Measurements from ENCODE around the gene QRFPR.

QRFPR gene

DNA sequence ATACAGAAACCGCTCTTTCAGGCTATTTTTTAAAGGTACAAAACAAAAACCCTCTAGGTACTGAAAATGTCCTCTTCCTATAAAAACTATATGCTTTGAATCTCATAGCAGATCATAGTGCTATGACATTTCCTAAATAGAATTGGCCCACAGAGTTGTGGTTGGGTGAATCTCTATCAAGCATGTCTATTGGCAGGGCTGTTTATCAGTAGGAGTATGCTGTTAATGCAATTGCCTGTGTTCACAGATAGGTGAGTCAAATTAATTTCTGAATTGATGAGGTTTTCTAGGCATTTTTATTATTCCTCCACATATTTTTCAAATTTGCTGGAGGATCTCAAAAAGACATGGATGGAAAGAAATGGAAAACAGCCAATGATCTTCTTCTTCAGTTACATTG is 73.9 kb downstream of the QRFPR start:
- no peak overlapping the region for H3K4me3 ChIP-seq (ENCODE audit: low read length)
- DNase-seq (ENCODE audit: low read depth), result no peak

DNA sequence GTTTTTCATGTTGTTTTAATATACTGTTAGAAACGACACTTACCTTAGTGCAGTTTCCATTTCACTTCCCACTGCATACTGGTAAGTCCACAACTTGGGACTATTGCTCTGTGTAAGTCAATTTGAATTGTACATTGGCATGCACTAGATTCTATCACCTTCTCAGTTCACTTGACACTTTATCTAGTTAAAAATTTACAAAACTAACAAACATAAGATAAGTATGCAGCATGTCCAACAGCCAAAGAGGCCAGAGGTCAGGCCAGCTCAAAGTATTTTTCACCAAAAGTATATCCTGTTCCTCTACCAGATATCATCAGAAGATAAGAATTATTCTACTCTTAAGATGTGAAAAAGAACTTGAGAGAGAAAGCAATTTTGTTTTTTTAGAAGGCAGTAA is 75.9 kb downstream of the QRFPR start:
- H3K9ac ChIP-seq (ENCODE audit: low read length), result no peak overlapping the region
- no peak for DNase-seq (ENCODE audit: low read depth)
- no peaks in the 10 kb centered on the region for H3K36me3 ChIP-seq (ENCODE audit: control insufficient read depth, insufficient read depth, low read length, severe bottlenecking)
- H3K27me3 ChIP-seq (replicated peaks; ENCODE audit: control insufficient read depth, insufficient read depth, low read length), result peaks cover 2% of the 10 kb centered on the region
- H3K4me3 ChIP-seq (ENCODE audit: low read length), result no peak overlapping the region
- no peaks in the 10 kb centered on the region for H3K4me1 ChIP-seq (ENCODE audit: control insufficient read depth, insufficient read depth, low read length)
- H3K9me3 ChIP-seq (ENCODE audit: control insufficient read depth, low read length), result no peaks in the 10 kb centered on the region

More for the DNA sequence above, 73.9 kb downstream of the QRFPR start:
- Histone ChIP-seq H3K9me3 (ENCODE audit: control insufficient read depth, low read length) (no peaks in the 10 kb centered on the region), H3K4me1 (ENCODE audit: control insufficient read depth, insufficient read depth, low read length) (no peaks in the 10 kb centered on the region), H3K9ac (ENCODE audit: low read length) (no peak overlapping the region), H3K27me3 (replicated peaks; ENCODE audit: control insufficient read depth, insufficient read depth, low read length) (no peaks in the 10 kb centered on the region), H3K36me3 (ENCODE audit: control insufficient read depth, insufficient read depth, low read length, severe bottlenecking) (no peaks in the 10 kb centered on the region)

DNA sequence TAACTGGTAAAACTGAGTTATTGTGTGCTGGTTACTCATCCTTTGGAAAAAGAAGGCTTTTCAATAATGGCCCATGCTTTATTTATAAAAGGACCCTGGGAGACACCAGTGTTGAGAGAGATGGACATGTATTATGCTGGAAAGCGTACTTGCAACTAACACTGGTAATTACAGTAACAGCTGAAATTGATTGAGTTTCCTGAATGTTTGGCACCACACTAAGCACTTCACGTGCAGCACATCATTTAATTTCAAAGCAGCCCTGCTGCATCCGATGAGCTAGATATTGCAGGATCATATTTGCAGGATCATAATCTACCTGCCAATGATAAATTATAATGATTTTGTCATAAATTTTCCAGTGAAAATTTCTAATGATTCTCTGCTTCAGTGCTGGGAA is 81.5 kb downstream of the QRFPR start:
- Histone ChIP-seq H3K9me3 (ENCODE audit: control insufficient read depth, low read length) (no peaks in the 10 kb centered on the region), H3K27me3 (replicated peaks; ENCODE audit: control insufficient read depth, insufficient read depth, low read length) (peaks cover 2% of the 10 kb centered on the region), H3K36me3 (ENCODE audit: control insufficient read depth, insufficient read depth, low read length, severe bottlenecking) (no peaks in the 10 kb centered on the region), H3K4me3 (ENCODE audit: low read length) (no peak overlapping the region), H3K4me1 (ENCODE audit: control insufficient read depth, insufficient read depth, low read length) (no peaks in the 10 kb centered on the region), H3K9ac (ENCODE audit: low read length) (no peak overlapping the region)
- DNase-seq (ENCODE audit: low read depth), result no peak

DNA sequence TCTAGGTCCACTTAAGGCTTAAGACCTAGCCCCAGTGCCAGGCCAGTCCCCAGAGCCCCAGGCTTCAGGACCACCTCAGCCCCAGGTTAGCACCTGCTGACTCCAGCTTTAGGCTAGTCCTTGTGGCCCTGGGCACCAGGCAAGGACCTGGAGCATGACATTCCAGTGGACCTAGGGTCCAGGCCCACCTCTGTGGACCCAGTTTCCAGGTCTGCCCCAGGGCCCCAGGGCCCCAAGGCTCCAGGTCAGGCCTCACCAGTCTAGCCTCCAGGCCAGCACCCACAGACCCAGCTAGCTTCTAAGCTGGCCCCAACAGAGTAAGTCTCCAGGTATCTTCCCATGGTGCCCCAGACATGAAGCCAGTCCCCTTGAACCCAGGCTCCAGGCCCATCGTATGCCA is 97.5 kb downstream of the QRFPR start:
- Histone ChIP-seq H3K9ac (ENCODE audit: low read length) (no peak overlapping the region), H3K4me3 (ENCODE audit: low read length) (no peak overlapping the region)
- DNase-seq (ENCODE audit: low read depth), result no peak

DNA sequence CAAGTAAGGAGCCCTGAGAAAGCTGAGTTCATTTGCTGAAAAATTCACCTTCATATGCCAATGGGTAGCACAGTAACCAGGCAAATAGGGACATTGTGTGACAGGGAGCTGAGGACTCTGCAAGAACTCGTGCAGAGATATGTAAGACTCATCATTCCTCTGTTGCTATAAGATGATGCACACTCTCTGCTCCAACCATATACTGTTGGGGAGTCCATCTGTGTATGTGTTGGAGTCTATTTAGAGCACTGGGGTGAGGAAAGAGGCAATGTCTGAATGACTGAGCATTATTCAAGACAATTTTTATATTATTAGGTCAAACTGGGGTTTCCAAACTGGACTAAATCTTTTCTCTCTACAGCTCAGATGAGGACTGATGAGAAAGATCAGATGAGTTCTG is 100.4 kb downstream of the QRFPR start:
- Histone ChIP-seq H3K9ac (ENCODE audit: low read length) (no peak overlapping the region), H3K27me3 (replicated peaks; ENCODE audit: control insufficient read depth, insufficient read depth, low read length) (peaks cover 8% of the 10 kb centered on the region), H3K9me3 (ENCODE audit: control insufficient read depth, low read length) (peaks cover 6% of the 10 kb centered on the region), H3K4me3 (ENCODE audit: low read length) (no peak overlapping the region), H3K36me3 (ENCODE audit: control insufficient read depth, insufficient read depth, low read length, severe bottlenecking) (no peaks in the 10 kb centered on the region), H3K4me1 (ENCODE audit: control insufficient read depth, insufficient read depth, low read length) (no peaks in the 10 kb centered on the region)
- DNase-seq (ENCODE audit: low read depth), result no peak

More for the DNA sequence above, 97.5 kb downstream of the QRFPR start:
- no peaks in the 10 kb centered on the region for H3K36me3 ChIP-seq (ENCODE audit: control insufficient read depth, insufficient read depth, low read length, severe bottlenecking)
- H3K4me1 ChIP-seq (ENCODE audit: control insufficient read depth, insufficient read depth, low read length), result no peaks in the 10 kb centered on the region
- H3K27me3 ChIP-seq (replicated peaks; ENCODE audit: control insufficient read depth, insufficient read depth, low read length), result no peaks in the 10 kb centered on the region
- peaks cover 12% of the 10 kb centered on the region for H3K9me3 ChIP-seq (ENCODE audit: control insufficient read depth, low read length)

DNA sequence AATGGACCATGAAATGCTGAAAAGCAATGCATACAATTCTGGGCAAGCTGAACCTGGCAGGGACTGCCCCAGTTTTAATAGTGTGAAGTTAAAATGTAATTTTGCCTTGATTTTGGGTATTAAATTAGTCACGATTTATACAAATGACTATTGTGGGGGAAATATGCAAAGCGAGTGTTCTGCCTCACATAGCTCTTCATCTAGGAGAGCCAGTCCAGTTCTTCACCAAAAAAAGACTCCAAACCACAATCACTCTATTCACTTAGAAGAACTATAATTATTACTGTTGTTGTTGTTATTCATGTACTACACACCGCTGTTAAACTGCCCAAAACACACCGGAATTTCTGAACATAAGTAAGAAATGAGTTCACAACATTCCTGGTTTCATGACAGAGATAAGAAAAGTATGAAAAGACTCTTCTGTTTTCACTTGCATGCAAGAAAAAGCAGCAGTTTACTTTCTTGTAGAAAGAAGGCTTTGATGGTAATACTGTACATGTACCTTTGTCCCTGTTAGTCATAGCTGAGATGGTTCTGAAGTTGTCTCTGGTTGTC is 101.9 kb downstream of the QRFPR start:
- Histone ChIP-seq H3K9ac (ENCODE audit: low read length) (no peak overlapping the region), H3K4me3 (ENCODE audit: low read length) (no peak overlapping the region), H3K9me3 (ENCODE audit: control insufficient read depth, low read length) (no peaks in the 10 kb centered on the region), H3K27me3 (replicated peaks; ENCODE audit: control insufficient read depth, insufficient read depth, low read length) (peaks cover 8% of the 10 kb centered on the region), H3K36me3 (ENCODE audit: control insufficient read depth, insufficient read depth, low read length, severe bottlenecking) (no peaks in the 10 kb centered on the region), H3K4me1 (ENCODE audit: control insufficient read depth, insufficient read depth, low read length) (no peaks in the 10 kb centered on the region)
- DNase-seq (ENCODE audit: low read depth), result peak; percentile 39

All from adipocyte (in vitro differentiated cells).